ENCODE data around the gene LYSMD4. TPM values are rescaled to one million over a fixed set of nuclear protein-coding genes. Genes with fewer than 3 reads are reported as not detected.
"Not testable (repeated sequence)": the region's sequence is repeated elsewhere in the genome, so short reads cannot be mapped to it uniquely, and the experiment has no call there.

Gene LYSMD4
- total RNA-seq, 6 donors from 2014 or later, result 7.6 to 16.4 (median 12.5) TPM

DNA sequence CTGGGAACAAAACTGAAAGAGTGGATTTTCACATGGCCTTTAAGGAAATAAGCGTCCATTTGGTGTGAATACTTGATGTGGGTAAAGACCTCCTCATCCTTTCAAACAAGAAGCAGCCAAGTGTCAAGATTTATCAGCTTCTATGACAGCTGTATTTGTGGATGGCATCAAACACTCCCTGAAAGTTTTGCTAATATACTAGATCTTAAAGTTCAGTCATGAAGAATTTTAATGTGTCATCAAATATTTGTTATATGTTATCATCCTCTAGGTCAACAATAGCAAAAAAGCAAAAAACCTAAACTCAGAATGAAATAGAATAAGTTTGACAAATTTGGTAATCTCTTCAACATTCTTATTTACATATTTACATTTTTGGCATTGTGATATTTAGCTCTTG is 29.1 kb upstream of the LYSMD4 start:
- Histone ChIP-seq H3K36me3 (no peaks in the 10 kb centered on the region), H3K27me3 (no peaks in the 10 kb centered on the region), H3K4me3 (no peak overlapping the region), H3K9me3 (no peaks in the 10 kb centered on the region), H3K4me1 (no peaks in the 10 kb centered on the region), H3K27ac (no peak overlapping the region)
- DNase-seq, result no peak
- 100% methylated on average over 1 of the region's 1 CpG for WGBS, 2 donors
- ATAC-seq (ENCODE audit: low FRiP score in 2 of 2), result no peak
- TF ChIP-seq EP300 (IDR thresholded peaks at IDR 0.05), result no peak
- no peak for TF ChIP-seq POLR2AphosphoS5 (IDR thresholded peaks at IDR 0.05)
- TF ChIP-seq POLR2A (IDR thresholded peaks at IDR 0.05), result no peak
- TF ChIP-seq, protein P1, sequence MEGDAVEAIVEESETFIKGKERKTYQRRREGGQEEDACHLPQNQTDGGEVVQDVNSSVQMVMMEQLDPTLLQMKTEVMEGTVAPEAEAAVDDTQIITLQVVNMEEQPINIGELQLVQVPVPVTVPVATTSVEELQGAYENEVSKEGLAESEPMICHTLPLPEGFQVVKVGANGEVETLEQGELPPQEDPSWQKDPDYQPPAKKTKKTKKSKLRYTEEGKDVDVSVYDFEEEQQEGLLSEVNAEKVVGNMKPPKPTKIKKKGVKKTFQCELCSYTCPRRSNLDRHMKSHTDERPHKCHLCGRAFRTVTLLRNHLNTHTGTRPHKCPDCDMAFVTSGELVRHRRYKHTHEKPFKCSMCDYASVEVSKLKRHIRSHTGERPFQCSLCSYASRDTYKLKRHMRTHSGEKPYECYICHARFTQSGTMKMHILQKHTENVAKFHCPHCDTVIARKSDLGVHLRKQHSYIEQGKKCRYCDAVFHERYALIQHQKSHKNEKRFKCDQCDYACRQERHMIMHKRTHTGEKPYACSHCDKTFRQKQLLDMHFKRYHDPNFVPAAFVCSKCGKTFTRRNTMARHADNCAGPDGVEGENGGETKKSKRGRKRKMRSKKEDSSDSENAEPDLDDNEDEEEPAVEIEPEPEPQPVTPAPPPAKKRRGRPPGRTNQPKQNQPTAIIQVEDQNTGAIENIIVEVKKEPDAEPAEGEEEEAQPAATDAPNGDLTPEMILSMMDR (IDR thresholded peaks at IDR 0.05), result no peak

GRCh38 chr15:99755692-99756409 is 22.6 kb upstream of the LYSMD4 start:
- no peaks in the 10 kb centered on the region for H3K36me3 ChIP-seq
- no peaks in the 10 kb centered on the region for H3K27me3 ChIP-seq
- no peak overlapping the region for H3K27ac ChIP-seq
- peak; percentile 81 to 89 for ATAC-seq (ENCODE audit: low FRiP score in 2 of 2)
- H3K9me3 ChIP-seq, result no peaks in the 10 kb centered on the region
- 8 to 9% methylated on average over 7 of the region's 7 CpGs for WGBS, 2 donors
- TF ChIP-seq, protein P1 (IDR thresholded peaks at IDR 0.05), result peak; percentile 58 to 77 (median 66)
- TF ChIP-seq POLR2AphosphoS5 (IDR thresholded peaks at IDR 0.05) (no peak), EP300 (IDR thresholded peaks at IDR 0.05) (no peak), POLR2A (IDR thresholded peaks at IDR 0.05) (no peak)
- H3K4me1 ChIP-seq, result peaks cover 0 to 4% (median 3%) of the 10 kb centered on the region in 4 donors
- H3K4me3 ChIP-seq, result no peak overlapping the region
- peak in 1 of 2 donors; percentile 41 for DNase-seq

GRCh38 chr15:99753066-99753465 is 19.8 kb upstream of the LYSMD4 start:
- no peaks in the 10 kb centered on the region for H3K36me3 ChIP-seq
- no peak overlapping the region for H3K4me3 ChIP-seq
- H3K27ac ChIP-seq, result no peak overlapping the region
- no peak for ATAC-seq (ENCODE audit: low FRiP score in 2 of 2)
- WGBS, 2 donors, result 84 to 98% methylated on average over 4 of the region's 4 CpGs
- H3K9me3 ChIP-seq, result no peaks in the 10 kb centered on the region
- TF ChIP-seq POLR2A (IDR thresholded peaks at IDR 0.05) (no peak), POLR2AphosphoS5 (IDR thresholded peaks at IDR 0.05) (no peak), EP300 (IDR thresholded peaks at IDR 0.05) (no peak)
- TF ChIP-seq, protein P1 (IDR thresholded peaks at IDR 0.05), result no peak
- no peaks in the 10 kb centered on the region for H3K27me3 ChIP-seq
- peaks cover 4 to 14% (median 8%) of the 10 kb centered on the region in 4 donors for H3K4me1 ChIP-seq
- no peak for DNase-seq

GRCh38 chr15:99752556-99752955 is 19.3 kb upstream of the LYSMD4 start:
- TF ChIP-seq EP300 (IDR thresholded peaks at IDR 0.05) (no peak), POLR2A (IDR thresholded peaks at IDR 0.05) (no peak), POLR2AphosphoS5 (IDR thresholded peaks at IDR 0.05) (no peak)
- TF ChIP-seq, protein P1 (IDR thresholded peaks at IDR 0.05), result no peak
- no peak for ATAC-seq (ENCODE audit: low FRiP score in 2 of 2)
- Histone ChIP-seq H3K27me3 (no peaks in the 10 kb centered on the region), H3K9me3 (no peaks in the 10 kb centered on the region), H3K4me3 (no peak overlapping the region), H3K27ac (no peak overlapping the region), H3K4me1 (peaks cover 4 to 14% (median 8%) of the 10 kb centered on the region in 4 donors), H3K36me3 (no peaks in the 10 kb centered on the region)
- no peak for DNase-seq
- 66 to 85% methylated on average over 3 to 4 of the region's 4 CpGs for WGBS, 2 donors

DNA sequence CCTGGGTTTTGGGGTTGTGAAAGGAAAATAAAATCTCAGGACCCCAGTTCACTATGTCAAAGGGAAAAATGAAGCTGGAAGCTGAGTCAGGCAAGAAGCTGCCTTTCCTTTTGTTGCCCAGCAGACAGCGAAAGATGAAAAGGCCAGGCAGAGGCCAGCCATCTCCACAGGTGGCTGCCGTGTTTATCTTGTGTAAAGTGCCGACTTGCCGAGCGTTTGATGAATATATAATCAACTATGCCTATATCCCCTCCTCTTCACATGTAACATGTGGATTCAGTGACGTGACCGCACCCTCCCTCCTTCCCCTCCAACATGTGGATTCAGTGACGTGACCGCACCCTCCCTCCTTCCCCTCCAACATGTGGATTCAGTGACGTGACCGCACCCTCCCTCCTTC is 17.1 kb upstream of the LYSMD4 start:
- H3K9me3 ChIP-seq; H3K36me3 ChIP-seq; DNase-seq; ATAC-seq (ENCODE audit: low FRiP score in 2 of 2); H3K4me3 ChIP-seq; H3K27me3 ChIP-seq: not testable (repeated sequence)
- peaks cover 0 to 14% (median 5%) of the 10 kb centered on the region in 4 donors for H3K4me1 ChIP-seq
- 85 to 95% methylated on average over 11 of the region's 11 CpGs for WGBS, 2 donors
- peak overlapping the region; percentile 43 to 64 (median 58) for H3K27ac ChIP-seq

Data from upper lobe of left lung (tissue), 6 donors.